ENCODE results near the gene MAPK8IP3. TPM values are rescaled to one million over a fixed set of nuclear protein-coding genes. Genes with fewer than 3 reads are reported as not detected.

The MAPK8IP3 gene
- total RNA-seq, 1 experiment from 2014 or later, result 8.9 TPM

DNA sequence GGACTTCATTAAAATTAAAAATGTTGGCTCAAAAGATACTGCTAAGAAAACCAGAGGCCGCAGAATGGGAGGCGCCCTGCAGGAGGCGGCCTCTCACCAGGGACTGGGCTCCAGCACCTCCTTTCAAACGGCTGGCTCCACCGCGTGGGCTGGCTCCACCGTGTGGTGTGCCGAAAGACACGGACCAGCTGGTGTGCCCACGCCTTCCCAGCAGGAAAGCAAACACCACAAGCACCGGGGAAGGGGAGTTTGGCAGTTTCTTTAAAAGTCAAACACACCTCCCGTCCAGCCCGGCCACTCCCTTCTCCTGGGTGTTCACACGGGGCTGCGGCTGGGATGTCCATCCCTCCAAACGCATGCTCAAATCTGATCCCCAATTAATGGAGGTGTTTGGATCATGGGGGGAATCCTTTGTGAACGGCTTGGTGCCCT is 106.8 kb downstream of the MAPK8IP3 start:
- DNase-seq (ENCODE audit: low read depth), result peak; percentile 55

DNA sequence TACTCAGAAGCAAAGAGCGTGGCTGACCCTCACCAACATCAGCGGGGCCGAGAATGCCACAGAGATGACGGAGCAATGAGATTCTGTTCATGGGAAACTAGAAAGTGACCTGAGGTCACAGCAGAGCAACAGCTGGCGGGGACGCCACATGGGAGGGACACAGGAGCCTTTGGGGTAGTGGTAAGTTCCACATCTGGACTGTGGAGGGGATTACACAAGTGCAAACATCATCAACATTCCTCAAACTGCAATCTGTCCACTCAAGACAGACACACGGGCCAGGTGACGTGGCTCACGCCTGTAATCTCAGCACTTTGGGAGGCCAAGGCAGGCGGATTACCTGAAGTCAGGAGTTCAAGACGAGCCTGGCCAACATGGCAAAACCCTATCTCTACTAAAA is 109.5 kb downstream of the MAPK8IP3 start:
- DNase-seq (ENCODE audit: low read depth), result no peak

DNA sequence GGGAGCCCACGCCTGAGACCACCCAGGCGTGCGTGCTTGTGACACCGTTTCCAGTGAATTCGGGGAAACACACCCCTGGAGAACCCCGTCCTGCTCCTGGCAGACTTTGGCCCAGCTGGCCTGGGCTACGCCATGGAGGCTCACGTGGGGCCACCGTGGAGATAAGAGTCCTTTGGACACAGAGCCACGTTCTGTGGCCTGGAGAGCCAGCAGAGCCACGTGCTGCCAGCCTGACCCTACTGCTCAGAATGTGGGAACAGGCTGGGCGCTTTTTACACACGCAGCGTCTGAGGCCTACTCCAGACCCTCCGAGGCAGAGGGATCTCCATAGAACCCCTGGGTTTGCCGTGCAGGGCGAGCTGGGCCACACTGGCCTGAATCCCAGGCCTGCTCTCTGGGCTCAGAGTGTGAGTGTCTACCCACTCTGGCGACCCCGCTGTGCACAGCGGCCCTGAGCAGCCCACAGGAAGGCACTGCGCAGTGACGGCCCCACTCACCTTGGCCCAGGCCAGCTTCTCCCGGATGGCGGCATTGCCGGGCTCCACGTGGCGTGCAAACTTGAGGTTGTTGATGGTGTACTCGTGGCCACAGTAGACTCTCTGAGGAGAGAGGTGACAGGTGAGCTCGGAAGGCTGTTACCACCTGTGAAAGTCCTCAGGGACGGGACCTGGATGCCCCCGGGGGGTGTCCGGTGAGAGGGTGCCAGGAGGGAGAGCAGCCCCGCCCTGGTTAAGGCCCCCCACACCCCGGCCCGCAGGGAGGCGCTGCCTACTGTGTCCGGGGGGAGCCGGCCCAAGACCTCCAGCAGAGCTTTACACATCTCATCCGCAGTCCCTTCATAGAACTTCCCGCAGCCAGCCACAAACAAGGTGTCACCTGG is 110.6 kb downstream of the MAPK8IP3 start:
- DNase-seq (ENCODE audit: low read depth), result no peak

GRCh38 chr16:1817276-1817589 is 111.2 kb downstream of the MAPK8IP3 start:
- DNase-seq (ENCODE audit: low read depth), result no peak

DNA sequence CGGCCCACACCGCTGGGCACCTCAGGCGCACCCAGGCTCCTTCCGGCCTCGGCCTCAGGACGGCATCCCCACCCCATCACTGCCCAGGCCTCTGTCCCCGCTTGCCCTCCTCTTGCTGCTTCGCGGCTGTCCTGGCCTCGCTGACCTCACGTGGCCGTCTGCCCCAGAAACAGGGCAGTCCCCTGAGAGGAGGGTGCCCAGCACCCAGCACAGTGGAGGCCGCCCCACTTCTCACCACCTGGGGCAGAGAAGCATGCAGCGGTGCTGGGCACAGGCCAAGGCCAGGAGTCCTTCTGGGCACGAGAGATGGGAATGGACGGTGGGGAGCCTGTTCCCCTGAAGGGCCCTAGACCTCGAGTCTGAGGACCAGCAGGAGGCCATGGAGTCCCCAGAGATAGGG is 111.7 kb downstream of the MAPK8IP3 start:
- no peak for DNase-seq (ENCODE audit: low read depth)

GRCh38 chr16:1818204-1818872 is 112.3 kb downstream of the MAPK8IP3 start:
- no peak for DNase-seq (ENCODE audit: low read depth)

DNA sequence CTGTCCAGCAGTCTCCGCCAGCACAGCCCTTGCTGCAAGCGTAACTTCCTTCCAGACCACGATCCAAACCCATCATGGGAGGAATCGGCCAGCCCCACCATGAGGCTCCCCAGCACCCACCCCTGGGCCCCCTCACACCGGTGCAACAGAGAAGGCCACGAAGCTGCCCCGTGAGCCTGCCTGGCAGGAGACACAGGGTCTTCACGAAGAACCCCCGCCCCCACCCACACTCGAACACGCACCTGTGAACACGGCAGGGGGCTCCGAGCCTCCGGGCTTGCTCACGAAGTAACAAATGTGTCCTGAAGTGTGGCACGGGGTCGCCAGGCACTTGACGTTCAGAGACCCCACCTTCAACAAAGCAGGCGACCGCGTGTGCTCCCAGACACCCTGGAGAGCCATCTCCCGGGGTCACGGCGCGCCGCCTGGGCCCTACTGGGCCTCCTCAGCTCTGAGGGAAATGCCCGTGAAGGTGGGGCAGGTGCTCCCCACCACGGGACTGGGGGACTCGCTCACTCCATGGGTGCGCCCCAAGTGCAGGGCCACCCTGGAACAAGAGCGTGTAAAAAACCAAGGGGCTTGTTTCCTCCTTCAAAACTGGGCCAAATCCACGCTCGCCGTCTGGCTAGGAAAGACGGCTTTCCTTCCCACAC is 113.0 kb downstream of the MAPK8IP3 start:
- no peak for DNase-seq (ENCODE audit: low read depth)

DNA sequence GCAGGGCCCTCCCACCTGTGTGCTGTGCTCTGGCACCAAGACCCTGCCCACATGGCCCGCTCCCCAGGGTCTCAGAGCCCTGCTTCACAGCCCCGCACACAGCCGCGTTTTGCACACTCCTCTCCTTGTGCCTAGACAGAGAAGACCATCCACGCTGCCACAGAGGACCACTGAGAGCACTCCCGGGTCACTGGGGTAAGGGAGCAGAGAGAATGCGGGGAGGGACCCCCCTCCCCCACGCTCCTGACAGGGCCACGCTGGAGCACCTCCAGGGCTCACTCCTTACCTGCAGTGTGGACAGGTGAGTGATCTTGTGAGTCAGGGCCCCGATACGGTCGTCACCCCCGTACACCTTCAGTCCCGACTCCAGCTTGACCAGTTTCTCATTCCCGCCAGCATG is 113.6 kb downstream of the MAPK8IP3 start:
- DNase-seq (ENCODE audit: low read depth), result no peak

Other genes starting within 250 kb of the MAPK8IP3 start
- gene CLCN7, start 231.2 kb upstream of the MAPK8IP3 start, total RNA-seq (2014; rRNA removed; shearing (Covaris generic)), result 15.6 and 28.2 TPM in 2 replicates
- gene PTX4, start 217.3 kb upstream of the MAPK8IP3 start, total RNA-seq (2014; rRNA removed; shearing (Covaris generic)), result not detected in 2 replicates
- 19.9 and 44.0 TPM in 2 replicates for gene TELO2, start 212.8 kb upstream of the MAPK8IP3 start, total RNA-seq (2014; rRNA removed; shearing (Covaris generic))
- 1.1 TPM in 1 of 2 replicates, not detected in the other for gene TMEM204, start 172.5 kb upstream of the MAPK8IP3 start, total RNA-seq (2014; rRNA removed; shearing (Covaris generic))
- 7.8 and 9.8 TPM in 2 replicates for gene IFT140, start 94.1 kb upstream of the MAPK8IP3 start, total RNA-seq (2014; rRNA removed; shearing (Covaris generic))
- 5.8 and 10.8 TPM in 2 replicates for gene CRAMP1, start 93.8 kb upstream of the MAPK8IP3 start, total RNA-seq (2014; rRNA removed; shearing (Covaris generic))
- 75.4 and 121 TPM in 2 replicates for gene JPT2, start 27.9 kb upstream of the MAPK8IP3 start, total RNA-seq (2014; rRNA removed; shearing (Covaris generic))
- 16.5 and 28.0 TPM in 2 replicates for gene NME3, start 65.3 kb downstream of the MAPK8IP3 start, total RNA-seq (2014; rRNA removed; shearing (Covaris generic))
- 8.6 and 10.1 TPM in 2 replicates for gene EME2, start 66.6 kb downstream of the MAPK8IP3 start, total RNA-seq (2014; rRNA removed; shearing (Covaris generic))
- 153 and 201 TPM in 2 replicates for gene MRPS34, start 66.9 kb downstream of the MAPK8IP3 start, total RNA-seq (2014; rRNA removed; shearing (Covaris generic))
- gene SPSB3, start 76.4 kb downstream of the MAPK8IP3 start, total RNA-seq (2014; rRNA removed; shearing (Covaris generic)), result 20.2 and 21.7 TPM in 2 replicates
- 75.7 and 97.2 TPM in 2 replicates for gene NUBP2, start 76.8 kb downstream of the MAPK8IP3 start, total RNA-seq (2014; rRNA removed; shearing (Covaris generic))
- gene IGFALS, start 87.5 kb downstream of the MAPK8IP3 start, total RNA-seq (2014; rRNA removed; shearing (Covaris generic)), result not detected in 2 replicates
- 23.5 and 28.2 TPM in 2 replicates for gene HAGH, start 120.6 kb downstream of the MAPK8IP3 start, total RNA-seq (2014; rRNA removed; shearing (Covaris generic))
- gene FAHD1, start 121.0 kb downstream of the MAPK8IP3 start, total RNA-seq (2014; rRNA removed; shearing (Covaris generic)), result 26.6 and 50.7 TPM in 2 replicates
- not detected in 2 replicates for gene MEIOB, start 166.0 kb downstream of the MAPK8IP3 start, total RNA-seq (2014; rRNA removed; shearing (Covaris generic))
- not detected in 2 replicates for gene HS3ST6, start 212.2 kb downstream of the MAPK8IP3 start, total RNA-seq (2014; rRNA removed; shearing (Covaris generic))
- gene MSRB1, start 237.0 kb downstream of the MAPK8IP3 start, total RNA-seq (2014; rRNA removed; shearing (Covaris generic)), result 36.6 and 49.1 TPM in 2 replicates
- gene RPL3L, start 248.5 kb downstream of the MAPK8IP3 start, total RNA-seq (2014; rRNA removed; shearing (Covaris generic)), result not detected in 2 replicates

Data from Daoy (cell line).